H1 (cell line): Measurements from ENCODE around the gene MRPS12. TPM values are rescaled to one million over a fixed set of nuclear protein-coding genes. Genes with fewer than 3 reads are reported as not detected.
A peak's percentile ranks its signal among the peaks of the same experiment; 100 is the strongest.

Experiments used
- CTCF ChIA-PET: fragments of 300-600 bp; sonication (Branson Sonifier 250); formaldehyde crosslinking; loops from one replicate; lab custom pipeline; 2021; ENCODE audit not compliant: partially characterized antibody; lab: Charles Lee
- POLR2A ChIA-PET: fragments of 300-600 bp; sonication (Branson Sonifier 250); formaldehyde crosslinking; loops from one replicate; lab custom pipeline; 2021; ENCODE audit warnings: inconsistent platforms; ENCODE audit not compliant: partially characterized antibody; lab: Charles Lee
- DNase-seq, 2 experiments: peaks; one replicate each; pipeline versions ENCODE4 v3.0.0 to v3.0.0-alpha.2; 2010 to 2022; ENCODE audit warnings: low spot score in 2 of 2, low read depth in 1 of 2, mixed read lengths in 1 of 2
- FAIRE-seq: peaks from 2 replicates; lab custom pipeline; 2011; peaks lifted over from hg19 to GRCh38; lab: Jason Lieb, UNC
- H2AFZ ChIP-seq: 2 replicates; pipeline ENCODE4 v1.8.1; 2012; ENCODE audit warnings: low read length, inconsistent platforms
- H2AK5ac ChIP-seq: 2 replicates; pipeline ENCODE4 v1.6.1; 2013; ENCODE audit warnings: low read depth, low read length
- H2BK120ac ChIP-seq: replicated peaks from 2 replicates; pipeline ENCODE3; 2013; ENCODE audit warnings: low read depth, low read length, inconsistent platforms
- H2BK12ac ChIP-seq: 2 replicates; pipeline ENCODE4 v1.6.1; 2013; ENCODE audit warnings: low read depth, low read length
- H2BK15ac ChIP-seq: 2 replicates; pipeline ENCODE4 v1.6.1; 2013; ENCODE audit warnings: low read length
- H2BK20ac ChIP-seq: 2 replicates; pipeline ENCODE4 v1.6.1; 2013; ENCODE audit warnings: low read length
- H2BK5ac ChIP-seq: 2 replicates; pipeline ENCODE4 v1.6.1; 2013; ENCODE audit warnings: low read depth, low read length
- H3K14ac ChIP-seq: 2 replicates; pipeline ENCODE4 v1.6.1; 2013; ENCODE audit warnings: inconsistent platforms; ENCODE audit not compliant: insufficient read length
- H3K18ac ChIP-seq: 2 replicates; pipeline ENCODE4 v1.6.1; 2013; ENCODE audit warnings: low read length; ENCODE audit errors: extremely low read depth
- H3K23ac ChIP-seq: 2 replicates; pipeline ENCODE4 v1.6.1; 2013; ENCODE audit warnings: inconsistent platforms; ENCODE audit not compliant: insufficient read length
- H3K23me2 ChIP-seq: 2 replicates; pipeline ENCODE4 v1.6.1; 2013; ENCODE audit warnings: low read depth, low read length
- H3K27ac ChIP-seq: 2 replicates; pipeline ENCODE4 v1.6.1; 2011; ENCODE audit warnings: low read depth, low read length, inconsistent platforms
- H3K27me3 ChIP-seq, 4 experiments: replicated peaks in 1 of 4; 1 replicate in 1 of 4; 2 replicates in 3 of 4; pipeline versions ENCODE4 v1.6.1 to v1.8.1; 2011 to 2013; ENCODE audit warnings: low read length in 3 of 4, mild to moderate bottlenecking in 3 of 4, inconsistent platforms in 2 of 4, mixed read lengths in 2 of 4, moderate library complexity in 1 of 4; ENCODE audit not compliant: control insufficient read depth in 3 of 4, insufficient read depth in 3 of 4; ENCODE audit errors: extremely low read depth in 1 of 4
- H3K36me3 ChIP-seq, 4 experiments: 2 replicates each; pipeline versions ENCODE4 v1.6.1 to v1.8.1; 2011 to 2013; ENCODE audit warnings: mild to moderate bottlenecking in 4 of 4, low read length in 3 of 4, moderate library complexity in 2 of 4, control low read depth in 1 of 4, inconsistent platforms in 1 of 4; ENCODE audit not compliant: insufficient read depth in 4 of 4, control insufficient read depth in 2 of 4
- H3K4ac ChIP-seq: replicated peaks from 2 replicates; pipeline ENCODE3; 2013; ENCODE audit warnings: low read length, low read depth, mixed read lengths, inconsistent platforms; ENCODE audit not compliant: insufficient read length
- H3K4me1 ChIP-seq, 4 experiments: replicated peaks in 1 of 4; 1 replicate in 1 of 4; 2 replicates in 3 of 4; pipeline versions ENCODE4 v1.6.1 to v1.8.1; 2011 to 2013; ENCODE audit warnings: low read length in 3 of 4, inconsistent platforms in 2 of 4, mixed read lengths in 1 of 4; ENCODE audit not compliant: insufficient read depth in 4 of 4, control insufficient read depth in 3 of 4
- H3K4me2 ChIP-seq, 2 experiments: 2 replicates each; pipeline versions ENCODE4 v1.6.1 to v1.8.1; 2011 to 2013; ENCODE audit warnings: low read depth in 2 of 2, low read length in 2 of 2, control low read depth in 1 of 2, inconsistent platforms in 1 of 2, mild to moderate bottlenecking in 1 of 2; ENCODE audit not compliant: insufficient read depth in 1 of 2
- H3K4me3 ChIP-seq, 4 experiments: fragments of 200-600, 300-600 bp in 1 of 4; sonication (generic), shearing (Covaris generic), sonication (Bioruptor Twin) in 1 of 4; 2 replicates each; pipeline versions ENCODE4 v1.5.1 to v1.8.1; 2011 to 2016; ENCODE audit warnings: low read length in 4 of 4, low read depth in 3 of 4, control low read depth in 2 of 4, inconsistent platforms in 2 of 4, mild to moderate bottlenecking in 2 of 4, mixed read lengths in 1 of 4, moderate library complexity in 1 of 4; ENCODE audit not compliant: insufficient read depth in 2 of 4; ENCODE audit errors: extremely low read depth in 1 of 4
- H3K56ac ChIP-seq: replicated peaks from 2 replicates; pipeline ENCODE3; 2013; ENCODE audit warnings: low read depth, mild to moderate bottlenecking, mixed read lengths, low read length, inconsistent platforms; ENCODE audit not compliant: insufficient read length
- H3K79me1 ChIP-seq: 2 replicates; pipeline ENCODE4 v1.6.1; 2013; ENCODE audit warnings: low read depth, low read length, control low read depth
- H3K79me2 ChIP-seq, 2 experiments: 2 replicates each; pipeline versions ENCODE4 v1.6.1 to v1.8.1; 2012 to 2013; ENCODE audit warnings: low read length in 2 of 2, mild to moderate bottlenecking in 2 of 2, inconsistent platforms in 1 of 2; ENCODE audit not compliant: insufficient read depth in 2 of 2, control insufficient read depth in 1 of 2
- H3K9ac ChIP-seq, 4 experiments: replicated peaks in 1 of 4; 1 replicate in 1 of 4; 2 replicates in 3 of 4; pipeline versions ENCODE4 v1.6.1 to v1.8.1; 2011 to 2013; ENCODE audit warnings: low read depth in 3 of 4, low read length in 3 of 4, control low read depth in 2 of 4, mild to moderate bottlenecking in 2 of 4, moderate library complexity in 2 of 4, inconsistent platforms in 1 of 4; ENCODE audit errors: extremely low read depth in 1 of 4
- H3K9me3 ChIP-seq, 2 experiments: 2 replicates each; pipeline versions ENCODE4 v1.6.1 to v1.8.1; 2012 to 2013; ENCODE audit warnings: mild to moderate bottlenecking in 2 of 2, moderate library complexity in 2 of 2, control low read depth in 1 of 2, inconsistent platforms in 1 of 2, low read depth in 1 of 2, low read length in 1 of 2, mixed read lengths in 1 of 2; ENCODE audit not compliant: insufficient read depth in 2 of 2
- H4K20me1 ChIP-seq, 2 experiments: replicated peaks in 1 of 2; 2 replicates each; pipeline versions ENCODE3 to v1.8.1; 2011 to 2013; ENCODE audit warnings: inconsistent platforms in 2 of 2, low read length in 2 of 2, mild to moderate bottlenecking in 1 of 2; ENCODE audit not compliant: insufficient read depth in 2 of 2, control insufficient read depth in 1 of 2
- H4K5ac ChIP-seq: 2 replicates; pipeline ENCODE4 v1.6.1; 2013; ENCODE audit warnings: low read length, low read depth, mixed read lengths, inconsistent platforms; ENCODE audit not compliant: insufficient read length
- H4K8ac ChIP-seq: 2 replicates; pipeline ENCODE4 v1.8.0; 2013; ENCODE audit warnings: mild to moderate bottlenecking, moderate library complexity, low read length, inconsistent platforms; ENCODE audit not compliant: insufficient read depth; ENCODE audit errors: extremely low read depth
- H4K91ac ChIP-seq: replicated peaks from 2 replicates; pipeline ENCODE3; 2013; ENCODE audit warnings: low read length, mixed read lengths, inconsistent platforms; ENCODE audit not compliant: insufficient read length
- CEBPB ChIP-seq: IDR thresholded peaks from 2 replicates; pipeline ENCODE4 v1.6.1; 2012; ENCODE audit warnings: low read depth, low read length
- CHD2 ChIP-seq: IDR thresholded peaks from 2 replicates; pipeline ENCODE4 v1.6.1; 2012; ENCODE audit warnings: low read length, improper control_type of control experiment
- EGR1 ChIP-seq: IDR thresholded peaks from 2 replicates; pipeline ENCODE4 v1.6.1; 2011; ENCODE audit warnings: low read depth, low read length, borderline replicate concordance
- EZH2 ChIP-seq: fragments of 200-600 bp; sonication (generic); IDR thresholded peaks from 2 replicates; pipeline ENCODE4 v1.7.1; 2012; ENCODE audit warnings: low read depth, mild to moderate bottlenecking, moderate library complexity, low read length, inconsistent platforms; ENCODE audit not compliant: severe bottlenecking
- HDAC2 ChIP-seq, 2 experiments: fragments of 300-600 bp in 1 of 2; sonication (generic) in 1 of 2; IDR thresholded peaks; 2 replicates each; pipeline ENCODE4 v1.6.1; 2011 to 2012; ENCODE audit warnings: low read depth in 2 of 2, low read length in 2 of 2, mild to moderate bottlenecking in 2 of 2, moderate library complexity in 2 of 2, borderline replicate concordance in 1 of 2, inconsistent platforms in 1 of 2
- HDAC6 ChIP-seq: IDR thresholded peaks from one replicate; pipeline ENCODE4 v1.7.1; 2012; ENCODE audit warnings: low read depth, mild to moderate bottlenecking, inconsistent platforms, low read length, moderate library complexity
- JUND ChIP-seq: IDR thresholded peaks from 2 replicates; pipeline ENCODE4 v1.6.1; 2011; ENCODE audit warnings: mild to moderate bottlenecking, improper control_type of control experiment, low read length
- PHF8 ChIP-seq: fragments of 200-600 bp; sonication (generic); conservative IDR thresholded peaks from 2 replicates; pipeline ENCODE4 v1.7.1; 2012; ENCODE audit warnings: low read depth, mild to moderate bottlenecking, inconsistent platforms, low read length, moderate library complexity
- RXRA ChIP-seq: IDR thresholded peaks from 2 replicates; pipeline ENCODE4 v1.6.1; 2011; ENCODE audit warnings: low read depth, mild to moderate bottlenecking, low read length, moderate library complexity; ENCODE audit not compliant: insufficient read depth
- SP1 ChIP-seq: IDR thresholded peaks from 2 replicates; pipeline ENCODE4 v1.6.1; 2011; ENCODE audit warnings: low read depth, low read length
- TCF12 ChIP-seq: IDR thresholded peaks from 2 replicates; pipeline ENCODE4 v1.6.1; 2011; ENCODE audit warnings: low read depth, mild to moderate bottlenecking, low read length
- TEAD4 ChIP-seq: IDR thresholded peaks from 2 replicates; pipeline ENCODE4 v1.6.1; 2012; ENCODE audit warnings: low read depth, low read length, inconsistent platforms, mixed read lengths
- WGBS, 2 experiments: shearing (Covaris generic) in 1 of 2; methylation state at CpG; one replicate each; pipeline versions ENCODE4 v1.1.6 to v1.1.7; 2013 to 2015; ENCODE audit warnings: low lambda C conversion rate in 2 of 2, mixed read lengths in 2 of 2, inconsistent platforms in 1 of 2, low coverage in 1 of 2, missing lambda C conversion rate in 1 of 2; ENCODE audit not compliant: insufficient replicate concordance in 2 of 2, insufficient coverage in 1 of 2, insufficient read length in 1 of 2; ENCODE audit errors: extremely low coverage in 1 of 2, missing lambda C conversion rate in 1 of 2; 5-methylcytosine and 5-hydroxymethylcytosine counted together
- polyA plus RNA-seq, 7 experiments: library from polyadenylated mRNA; depleted of rRNA in 3 of 7; stranded (reverse) in 5 of 7; unstranded in 2 of 7; fragments of >200 nt in 5 of 7; fragments of 200-250 nt in 2 of 7; gene quantifications; 1 replicate in 5 of 7; 2 replicates in 1 of 7; 4 replicates in 1 of 7; pipeline versions ENCODE4 v1.2.1 to v1.2.3, GENCODE V29; 2011 to 2013; ENCODE audit warnings: missing spikeins in 2 of 7, mixed read lengths in 2 of 7
- total RNA-seq: library from RNA; stranded (reverse); fragmentation: NEBNext Ultra II Directional; extraction: Animal tissue kit (Norgen Biotek cat#: 25700); gene quantifications from 2 replicates; pipeline ENCODE4 v1.2.1, GENCODE V29; 2021

MRPS12 gene
- total and polyA plus RNA-seq, 2 of the 8 experiments (the other 6 are each of a cell fraction or from before 2014, with no cell fraction given) = 79.0 to 175 TPM

GRCh38 chr19:38900743-38901190 is 30.0 kb upstream of the MRPS12 start:
- H3K36me3 ChIP-seq = peaks cover 0 to 8% (median 1%) of the 10 kb centered on the region in 4 experiments; a peak in 2 of 8 replicates
- TF ChIP-seq JUND (no peak), EZH2 (no peak), RXRA (no peak), TEAD4 (no peak), EGR1 (no peak), HDAC2 (IDR thresholded peaks at IDR 0.05; ENCODE audit: borderline replicate concordance in 1 of 2, low read depth in 2 of 2, low read length in 2 of 2) (no peak), TCF12 (no peak), CHD2 (no peak), HDAC6 (no peak), CEBPB (no peak), SP1 (no peak), PHF8 (no peak)

More at GRCh38 chr19:38900743-38901190, 30.0 kb upstream of the MRPS12 start:
- peak overlapping the region; percentile 74 to 90 (median 84); a peak in 6 of 8 replicates for H3K4me3 ChIP-seq
- FAIRE-seq (no peak), DNase-seq (no peak)
- H2AFZ ChIP-seq = no peak overlapping the region
- H3K23me2 ChIP-seq = peaks cover 13% of the 10 kb centered on the region; the same call in 1 of the 2 replicates
- no peak overlapping the region for H3K23ac ChIP-seq
- ChIA-PET POLR2A (interaction anchor here (0.5 to 2.5 kb wide), 21 partner anchors 9 to 266 kb away, joined by 3 to 11 read pairs (median 4); partner anchors contain the start of genes CCER2, ECH1, FBXO17 and MRPS12), CTCF (interaction anchor here (0.6 to 2.3 kb wide), 12 partner anchors 9 to 1599 kb away, joined by 3 to 11 read pairs (median 3); partner anchors contain the start of genes MRPS12 and SARS2)
- H4K8ac ChIP-seq = no peak overlapping the region
- H3K27ac ChIP-seq = no peak overlapping the region
- no peak overlapping the region for H3K56ac ChIP-seq
- peaks cover 0 to 9% (median 4%) of the 10 kb centered on the region in 4 experiments; a peak in 3 of 7 replicates for H3K27me3 ChIP-seq
- 0 out of 4 replicates have a peak, but pooled peaks cover 0 to 2% of the 10 kb centered on the region in 2 experiments for H3K9me3 ChIP-seq
- no peak overlapping the region for H3K18ac ChIP-seq
- H2BK15ac ChIP-seq = no peak overlapping the region
- no peak overlapping the region for H2BK5ac ChIP-seq
- WGBS, 2 experiments = 78% methylated on average over 3 of the region's 3 CpGs; no CpG with 5 or more reads in 1 of the 2 experiments
- H4K20me1 ChIP-seq = peaks cover 0 to 3% of the 10 kb centered on the region in 2 experiments
- H3K4me1 ChIP-seq = peaks cover 0 to 9% (median 3%) of the 10 kb centered on the region in 4 experiments; a peak in 4 of 7 replicates
- peak overlapping the region in 1 of 4 experiments; percentile 83; a peak in 1 of 7 replicates for H3K9ac ChIP-seq
- no peak overlapping the region for H3K14ac ChIP-seq
- peaks cover 0 to 16% of the 10 kb centered on the region in 2 experiments; a peak in 2 of 4 replicates for H3K79me2 ChIP-seq
- H2BK120ac ChIP-seq = no peak overlapping the region
- H2BK12ac ChIP-seq = no peak overlapping the region
- no peak overlapping the region for H4K91ac ChIP-seq
- no peak overlapping the region for H3K4ac ChIP-seq
- H3K4me2 ChIP-seq = peak overlapping the region; percentile 84 to 94
- no peaks in the 10 kb centered on the region; the same call in 1 of the 2 replicates for H3K79me1 ChIP-seq
- no peak overlapping the region for H2BK20ac ChIP-seq
- H4K5ac ChIP-seq = no peak overlapping the region
- H2AK5ac ChIP-seq = no peak overlapping the region
